DND-41 (cell line): ENCODE data around the gene TOMM6.

Source experiments
- EZH2 ChIP-seq: IDR thresholded peaks from 3 replicates; pipeline ENCODE4 v1.6.1; 2012; ENCODE audit warnings: borderline replicate concordance, low read depth, mild to moderate bottlenecking, moderate library complexity, low read length, inconsistent platforms; ENCODE audit not compliant: severe bottlenecking
- TF ChIP-seq, protein P1 (sequence below): IDR thresholded peaks from 2 replicates; pipeline ENCODE4 v1.5.1; 2012; ENCODE audit warnings: borderline replicate concordance, low read length, moderate library complexity, mild to moderate bottlenecking; ENCODE audit not compliant: poor library complexity, severe bottlenecking; ENCODE audit errors: extremely low read depth

DNA sequence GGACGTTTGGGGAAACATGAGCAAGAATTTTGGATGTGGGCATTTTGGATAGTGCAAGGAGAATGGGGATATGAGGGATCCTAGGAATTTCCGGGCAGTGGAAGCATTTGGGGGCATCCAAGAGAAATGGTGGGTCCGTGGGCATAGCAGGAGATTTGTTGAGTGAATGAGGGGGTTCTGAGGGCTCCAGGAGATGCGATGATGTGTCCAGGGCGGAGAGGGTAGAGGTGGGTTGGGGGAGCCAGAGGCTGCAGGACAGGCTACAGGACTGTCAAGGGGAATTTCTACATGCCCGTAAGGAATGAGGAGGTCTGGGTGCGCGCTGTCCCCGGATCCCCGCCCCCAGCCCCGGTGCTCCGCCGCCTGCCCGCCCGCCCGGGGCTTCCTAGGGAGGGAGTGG lies 8.2 kb upstream of the TOMM6 start:
- no peak for TF ChIP-seq EZH2
- TF ChIP-seq, protein P1, sequence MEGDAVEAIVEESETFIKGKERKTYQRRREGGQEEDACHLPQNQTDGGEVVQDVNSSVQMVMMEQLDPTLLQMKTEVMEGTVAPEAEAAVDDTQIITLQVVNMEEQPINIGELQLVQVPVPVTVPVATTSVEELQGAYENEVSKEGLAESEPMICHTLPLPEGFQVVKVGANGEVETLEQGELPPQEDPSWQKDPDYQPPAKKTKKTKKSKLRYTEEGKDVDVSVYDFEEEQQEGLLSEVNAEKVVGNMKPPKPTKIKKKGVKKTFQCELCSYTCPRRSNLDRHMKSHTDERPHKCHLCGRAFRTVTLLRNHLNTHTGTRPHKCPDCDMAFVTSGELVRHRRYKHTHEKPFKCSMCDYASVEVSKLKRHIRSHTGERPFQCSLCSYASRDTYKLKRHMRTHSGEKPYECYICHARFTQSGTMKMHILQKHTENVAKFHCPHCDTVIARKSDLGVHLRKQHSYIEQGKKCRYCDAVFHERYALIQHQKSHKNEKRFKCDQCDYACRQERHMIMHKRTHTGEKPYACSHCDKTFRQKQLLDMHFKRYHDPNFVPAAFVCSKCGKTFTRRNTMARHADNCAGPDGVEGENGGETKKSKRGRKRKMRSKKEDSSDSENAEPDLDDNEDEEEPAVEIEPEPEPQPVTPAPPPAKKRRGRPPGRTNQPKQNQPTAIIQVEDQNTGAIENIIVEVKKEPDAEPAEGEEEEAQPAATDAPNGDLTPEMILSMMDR: no peak
